Eye (tissue), 1 donor: ENCODE results near the gene RXRA.

ENCODE experiments used
- DNase-seq: peaks from one replicate; pipeline ENCODE4 v3.0.0-alpha.2; 2015

RXRA gene

DNA sequence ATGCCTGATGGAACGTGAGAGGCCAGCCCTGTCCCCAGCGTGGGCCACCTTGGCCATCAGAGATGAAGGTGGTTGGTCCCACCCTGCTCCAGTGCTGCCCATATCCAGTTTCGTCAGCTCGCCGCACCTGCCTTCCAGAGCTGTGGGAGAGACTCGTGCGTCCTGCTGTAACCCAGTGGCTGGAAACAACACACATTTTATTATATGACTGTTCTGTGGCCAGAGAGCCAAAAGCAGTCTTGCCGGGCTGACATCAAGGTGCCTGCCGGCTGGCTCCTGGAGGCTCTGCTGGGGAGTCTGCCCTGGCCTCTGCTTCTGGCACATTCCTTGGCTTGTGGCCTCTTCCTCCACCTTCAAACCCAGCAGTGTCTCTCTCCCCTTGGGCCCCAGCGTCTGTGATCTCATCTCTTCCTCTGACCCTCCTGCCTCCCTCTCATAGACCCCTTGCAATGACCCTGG is 94.7 kb downstream of the RXRA start:
- no peak for DNase-seq

- no peak for DNase-seq
Observed at GRCh38 chr9:134421888-134422287, 95.6 kb downstream of the RXRA start.

DNA sequence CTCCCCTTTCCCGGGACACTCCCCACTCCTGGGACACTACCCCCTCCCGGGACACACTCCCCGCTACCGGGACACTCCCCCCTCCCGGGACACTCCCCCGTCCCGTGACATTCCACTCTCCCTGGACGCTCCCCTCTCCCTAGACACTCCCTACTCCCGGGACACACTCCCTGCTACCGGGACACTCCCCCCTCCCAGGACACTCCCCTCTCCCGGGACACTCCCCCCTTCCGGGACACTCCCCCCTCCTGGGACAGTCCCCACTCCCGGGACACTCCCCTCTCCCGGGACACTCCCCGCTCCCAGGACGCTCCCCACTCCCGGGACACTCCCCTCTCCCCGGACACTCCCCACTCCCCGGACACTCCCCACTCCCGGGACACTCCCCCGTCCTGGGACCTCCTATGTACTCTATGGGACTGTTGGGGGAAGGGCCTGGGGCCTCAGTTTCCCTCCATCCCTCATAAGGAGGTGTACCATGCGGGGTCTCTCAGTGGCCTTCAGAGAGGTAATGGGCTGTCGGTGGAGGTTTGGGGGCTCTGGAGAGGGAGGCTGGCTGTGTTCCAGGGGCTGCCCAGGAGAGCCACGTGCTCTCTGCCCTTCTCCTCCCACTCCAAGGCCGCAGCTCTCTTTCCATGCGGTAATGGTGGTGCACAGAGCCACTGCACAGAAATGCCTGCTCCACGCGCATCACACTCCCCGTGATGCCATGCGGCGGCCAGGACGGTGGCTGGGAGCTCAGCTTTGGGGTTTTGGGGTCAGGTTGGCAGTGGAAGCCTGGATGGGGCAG is 96.2 kb downstream of the RXRA start:
- no peak for DNase-seq

DNA sequence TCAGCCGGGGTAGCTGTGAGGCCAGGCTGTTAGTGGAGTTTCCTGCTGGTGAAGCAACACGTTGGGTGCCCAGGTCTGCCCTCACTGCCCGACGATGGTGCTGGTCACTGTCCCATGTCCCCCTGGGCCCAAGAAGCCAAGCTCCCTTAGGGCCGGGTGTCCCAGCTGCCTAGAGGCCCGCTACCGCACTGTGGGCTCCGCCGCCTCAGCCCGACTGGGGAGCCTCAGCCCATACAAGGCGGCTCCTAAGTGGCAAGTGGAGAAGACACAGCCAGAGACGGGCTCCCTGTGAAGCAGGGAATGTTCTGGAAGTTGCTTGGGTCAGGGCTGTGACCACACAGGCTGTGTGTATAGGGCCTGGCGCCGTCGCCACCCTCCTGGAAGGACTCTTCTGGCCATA is 96.9 kb downstream of the RXRA start:
- no peak for DNase-seq

GRCh38 chr9:134423749-134424148 is 97.5 kb downstream of the RXRA start:
- DNase-seq: no peak

- no peak for DNase-seq
Observed at GRCh38 chr9:134424818-134425217, 98.6 kb downstream of the RXRA start.

DNA sequence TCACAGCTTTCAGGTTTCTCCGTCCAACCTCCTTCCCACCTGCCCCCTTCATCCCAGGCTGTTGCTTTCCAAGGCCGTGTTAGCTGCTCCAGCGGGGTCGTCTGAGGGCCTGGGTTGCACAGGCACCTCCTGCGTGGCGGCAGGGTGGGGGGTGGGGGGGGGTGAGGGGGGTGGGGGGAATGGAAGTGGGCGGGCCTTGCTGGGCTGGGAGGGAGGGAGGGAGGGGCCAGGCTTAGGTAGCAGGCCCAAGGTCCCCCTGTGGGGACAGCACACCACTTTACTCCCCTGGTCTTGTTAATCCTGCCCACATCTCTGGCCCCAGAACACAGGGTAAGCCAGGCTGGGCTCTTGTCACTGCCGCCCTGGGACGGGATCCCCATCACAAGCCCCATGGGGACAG is 99.1 kb downstream of the RXRA start:
- DNase-seq: no peak

DNA sequence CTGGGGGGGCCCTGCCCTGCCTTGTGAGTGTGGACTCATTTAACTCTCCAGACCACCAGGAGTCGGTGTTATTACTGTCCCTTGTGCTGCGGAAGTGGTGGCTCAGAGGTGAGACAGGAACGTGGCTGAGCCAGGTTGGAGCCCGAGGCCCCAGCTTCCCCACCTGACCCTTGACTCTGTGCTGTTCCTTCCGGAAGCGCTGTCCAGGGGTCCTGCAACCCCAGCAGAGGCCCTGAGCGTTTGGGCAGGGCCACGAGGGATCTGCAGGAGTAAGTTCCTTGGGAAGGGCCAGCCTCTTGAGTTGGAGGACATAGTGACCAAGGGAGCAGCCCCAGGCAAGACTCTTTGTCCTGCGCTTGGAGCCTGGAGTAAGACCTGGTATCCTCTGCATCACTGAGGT is 99.6 kb downstream of the RXRA start:
- no peak for DNase-seq

DNA sequence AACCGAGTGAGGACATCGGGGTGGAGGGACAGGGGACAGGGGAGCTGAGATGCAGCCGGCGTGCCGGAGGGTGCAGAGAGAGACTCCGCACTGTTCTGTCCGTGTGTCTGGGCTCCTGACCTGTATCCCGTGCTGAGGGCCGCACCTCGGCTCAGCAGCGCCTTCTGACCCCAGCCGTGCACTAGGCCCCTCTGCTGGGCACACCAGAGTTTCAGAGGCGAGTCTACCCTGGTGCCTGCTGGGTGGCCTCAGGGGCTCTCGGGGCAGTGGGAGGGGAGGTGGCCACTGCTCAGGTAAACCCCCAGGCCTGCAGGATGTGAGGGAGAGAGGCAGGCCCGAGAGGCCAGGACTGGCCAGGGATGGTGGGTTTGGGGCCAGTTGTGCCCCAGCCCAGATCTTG is 100.2 kb downstream of the RXRA start:
- DNase-seq: no peak

DNA sequence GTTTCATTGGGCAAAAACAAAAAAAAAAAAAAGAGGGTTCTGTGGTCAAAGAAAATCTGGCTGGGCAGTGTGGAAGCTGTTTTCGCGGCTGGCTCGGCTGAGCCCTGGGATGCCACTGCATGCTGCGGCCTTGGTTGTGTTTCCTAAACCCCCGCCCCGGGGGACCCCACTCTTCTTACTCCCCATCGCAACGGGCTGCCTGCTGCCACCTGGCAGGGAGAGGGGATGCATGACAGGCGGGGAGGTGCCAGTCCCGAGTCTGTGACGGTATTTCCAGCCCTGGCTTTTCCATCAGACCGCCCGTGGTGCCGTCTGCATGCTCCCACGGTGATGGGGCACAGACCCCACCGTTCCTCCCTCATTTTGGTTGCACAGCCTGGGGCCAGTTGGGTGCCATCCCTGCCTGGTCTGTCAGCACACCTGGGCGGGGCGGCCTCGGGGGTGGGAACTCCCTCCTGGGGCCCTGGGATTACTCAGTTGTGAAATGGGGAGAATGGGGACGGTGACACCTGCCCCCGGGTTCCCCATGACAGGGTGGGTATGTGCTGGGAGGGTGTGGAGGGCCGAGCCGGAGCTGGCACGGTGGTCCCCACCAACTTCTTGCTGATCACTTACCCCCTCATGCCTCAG is 101.0 kb downstream of the RXRA start:
- DNase-seq: no peak

DNA sequence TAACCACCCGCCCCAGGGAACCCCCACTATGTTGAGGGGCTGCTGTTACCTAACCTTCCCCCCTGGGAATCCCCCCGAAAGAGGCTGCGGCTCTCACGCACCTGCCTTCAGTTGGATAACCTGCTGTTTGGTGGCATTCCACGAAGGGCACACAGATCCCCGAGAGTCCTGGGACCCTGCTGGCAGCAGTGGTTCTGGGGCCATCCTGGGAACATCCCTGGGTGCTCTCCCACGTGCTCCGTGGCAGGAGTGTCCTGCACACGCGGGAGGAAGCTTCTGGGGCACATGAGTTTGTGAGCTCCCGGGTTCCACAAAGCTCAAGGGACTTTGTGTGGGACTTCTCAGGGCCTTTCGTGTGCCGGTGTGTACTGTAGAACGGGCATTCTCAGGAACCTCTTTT is 102.3 kb downstream of the RXRA start:
- DNase-seq: no peak

GRCh38 chr9:134429007-134429406 is 102.8 kb downstream of the RXRA start:
- DNase-seq: no peak

DNA sequence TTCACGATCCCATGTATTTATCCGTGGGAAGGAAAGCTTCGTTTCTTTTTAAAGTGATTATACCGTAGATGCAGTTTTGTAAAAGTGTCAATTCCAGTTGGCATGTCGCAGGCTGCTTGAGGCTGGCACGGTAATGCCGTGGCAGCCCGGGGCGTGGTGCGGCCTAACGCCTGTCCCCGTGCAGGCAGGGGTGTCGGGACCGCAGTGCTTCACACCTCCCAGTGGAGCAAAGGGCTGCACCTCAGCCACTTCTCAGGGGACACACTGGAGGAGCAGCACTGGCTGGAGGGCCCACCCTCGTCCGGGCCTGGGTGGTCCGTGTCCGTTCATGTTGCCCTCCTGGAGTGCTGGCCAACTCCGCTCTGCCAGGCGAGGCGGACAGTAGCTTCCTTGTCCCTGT is 103.2 kb downstream of the RXRA start:
- DNase-seq: no peak

- DNase-seq: no peak
Observed at GRCh38 chr9:134431095-134431494, 104.8 kb downstream of the RXRA start.

GRCh38 chr9:134431626-134432025 is 105.4 kb downstream of the RXRA start:
- DNase-seq: no peak

- DNase-seq: no peak
Observed at GRCh38 chr9:134432471-134432870, 106.2 kb downstream of the RXRA start.

DNA sequence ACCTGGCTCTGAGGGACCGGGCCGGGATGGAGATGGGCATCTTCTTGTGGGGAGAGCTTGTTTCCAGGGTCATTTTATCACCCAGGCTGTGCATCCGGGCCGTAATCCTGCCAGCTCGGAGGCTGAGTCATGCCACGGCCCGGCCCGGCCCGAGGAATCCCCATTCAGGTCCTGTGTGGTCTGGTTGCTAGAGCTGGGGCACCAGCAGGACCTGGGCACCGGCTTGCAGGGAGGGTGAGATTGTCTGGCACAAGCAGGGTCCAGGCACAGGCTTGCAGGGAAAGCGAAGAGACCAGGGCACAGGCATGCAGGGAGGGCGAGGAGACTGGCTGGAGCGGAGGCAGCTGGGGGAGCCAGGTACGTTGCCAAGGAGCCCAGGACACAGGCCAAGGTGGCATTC is 106.8 kb downstream of the RXRA start:
- DNase-seq: no peak

- no peak for DNase-seq
Observed at GRCh38 chr9:134433909-134434882, 107.9 kb downstream of the RXRA start.

GRCh38 chr9:134434894-134435506 is 108.7 kb downstream of the RXRA start:
- peak; percentile 97 for DNase-seq

DNA sequence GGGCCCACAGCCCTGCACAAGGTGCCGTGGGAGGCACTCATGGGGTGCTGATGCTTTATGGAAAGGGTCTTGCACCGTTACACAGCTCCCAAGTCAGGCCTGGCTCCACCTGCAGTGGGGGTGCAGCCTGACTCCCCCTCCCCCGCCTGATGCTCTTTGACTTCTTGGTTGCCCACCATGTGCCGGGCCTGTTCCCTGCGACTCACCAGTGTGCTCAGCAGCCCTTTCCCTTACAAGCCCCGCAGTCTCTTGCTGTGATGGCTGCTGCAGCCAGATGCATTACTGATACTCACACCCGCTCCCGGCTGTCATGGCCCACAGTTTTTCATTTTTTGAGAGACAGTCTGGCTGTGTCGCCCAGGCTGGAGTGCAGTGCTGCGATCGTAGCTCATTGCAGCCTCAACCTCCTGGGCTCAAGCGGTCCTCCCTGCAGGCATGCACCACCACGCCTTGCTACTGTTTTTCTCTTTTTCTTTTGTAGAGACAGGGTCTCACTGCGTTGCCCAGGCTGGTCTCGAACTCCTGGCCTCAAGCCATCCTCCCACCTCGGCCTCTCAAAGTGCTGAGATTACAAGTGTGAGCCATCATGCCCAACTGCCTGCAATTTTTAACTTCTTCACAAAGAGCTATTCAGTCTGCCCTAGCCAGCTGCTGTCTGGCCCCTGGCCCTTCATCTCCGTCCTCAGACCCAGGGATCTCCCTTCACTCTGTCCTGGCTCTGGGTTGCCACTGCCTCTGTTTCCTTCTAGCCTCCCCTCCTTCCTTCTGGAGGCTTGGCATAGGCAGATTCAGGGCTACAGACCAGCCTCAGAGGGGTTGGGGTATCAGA is 109.5 kb downstream of the RXRA start:
- DNase-seq: peak; percentile 52

DNA sequence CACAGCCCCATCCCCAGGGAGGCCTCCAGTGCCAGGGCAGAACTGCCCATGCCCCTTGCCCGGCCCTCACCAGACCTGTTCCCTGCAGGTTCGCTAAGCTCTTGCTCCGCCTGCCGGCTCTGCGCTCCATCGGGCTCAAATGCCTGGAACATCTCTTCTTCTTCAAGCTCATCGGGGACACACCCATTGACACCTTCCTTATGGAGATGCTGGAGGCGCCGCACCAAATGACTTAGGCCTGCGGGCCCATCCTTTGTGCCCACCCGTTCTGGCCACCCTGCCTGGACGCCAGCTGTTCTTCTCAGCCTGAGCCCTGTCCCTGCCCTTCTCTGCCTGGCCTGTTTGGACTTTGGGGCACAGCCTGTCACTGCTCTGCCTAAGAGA is 110.1 kb downstream of the RXRA start:
- no peak for DNase-seq

GRCh38 chr9:134436911-134437310 is 110.7 kb downstream of the RXRA start:
- DNase-seq: peak; percentile 59
